Endothelial cell of hepatic sinusoid (primary cell): ENCODE data around the gene MME.

ENCODE experiments used
- in situ Hi-C: cut with HindIII; loops from 2 replicates; pipeline ENCODE4 v1.10.0; 2017; ENCODE audit warnings: low sequenced_read_pairs

The MME gene

DNA sequence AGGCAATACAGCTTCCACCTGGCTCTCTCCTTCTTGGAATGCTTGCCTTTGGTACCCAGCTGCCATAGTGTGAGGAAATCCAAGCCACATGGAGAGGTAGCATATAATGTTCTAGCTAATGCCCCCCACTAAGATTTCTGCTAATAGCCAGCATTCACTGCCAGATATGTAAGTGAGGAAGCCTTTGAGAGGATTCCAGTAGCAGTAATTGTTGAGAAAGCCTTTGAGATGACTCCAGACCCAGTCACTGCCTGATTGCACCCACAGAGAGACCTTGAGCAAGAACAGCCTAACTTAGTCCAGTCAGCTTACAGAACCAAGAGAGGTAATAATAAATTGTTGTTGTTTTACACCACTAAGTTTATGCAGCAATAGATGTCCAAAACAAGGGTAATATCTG, 150.3 kb downstream of the MME start:
- in situ Hi-C loops, result no loop called here

DNA sequence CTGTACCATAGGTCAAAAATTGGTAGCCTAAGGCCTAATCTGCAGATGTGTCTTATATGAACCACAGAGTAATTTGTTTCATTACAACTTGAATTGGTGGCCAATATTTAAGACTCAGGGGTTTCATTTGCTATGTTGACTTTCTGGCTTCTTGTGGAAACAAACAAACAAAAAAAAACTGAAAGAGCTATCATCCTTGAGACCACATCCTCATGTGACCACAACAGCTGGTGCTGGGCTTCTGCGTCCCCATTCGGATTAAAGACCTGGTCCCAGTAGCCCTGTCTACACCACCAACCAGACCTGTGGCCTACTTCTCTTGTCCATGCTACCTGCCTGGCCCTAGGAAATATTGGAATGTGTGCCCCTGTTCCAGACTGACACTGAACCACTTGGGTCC, 151.7 kb downstream of the MME start:
- in situ Hi-C loops, result no loop called here

DNA sequence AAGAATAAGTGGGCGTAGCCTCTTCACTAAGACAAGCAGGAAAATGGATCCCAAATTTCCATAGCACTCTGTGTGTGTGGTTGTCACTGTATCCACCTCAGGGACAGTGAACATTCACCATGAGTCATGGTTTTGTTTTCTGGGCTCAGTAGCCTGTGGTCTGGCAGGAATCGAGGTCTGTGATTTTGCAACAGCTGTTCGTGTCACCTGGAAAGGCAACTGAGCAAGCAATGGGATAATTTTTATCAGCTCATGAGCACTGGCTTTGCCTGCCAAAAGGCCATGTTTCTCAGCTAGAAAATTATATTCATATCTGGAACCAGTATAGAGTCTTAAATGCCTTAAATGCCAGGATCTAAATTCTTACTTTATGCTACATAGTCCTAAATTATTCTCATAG, 152.5 kb downstream of the MME start:
- in situ Hi-C loops, result no loop called here

DNA sequence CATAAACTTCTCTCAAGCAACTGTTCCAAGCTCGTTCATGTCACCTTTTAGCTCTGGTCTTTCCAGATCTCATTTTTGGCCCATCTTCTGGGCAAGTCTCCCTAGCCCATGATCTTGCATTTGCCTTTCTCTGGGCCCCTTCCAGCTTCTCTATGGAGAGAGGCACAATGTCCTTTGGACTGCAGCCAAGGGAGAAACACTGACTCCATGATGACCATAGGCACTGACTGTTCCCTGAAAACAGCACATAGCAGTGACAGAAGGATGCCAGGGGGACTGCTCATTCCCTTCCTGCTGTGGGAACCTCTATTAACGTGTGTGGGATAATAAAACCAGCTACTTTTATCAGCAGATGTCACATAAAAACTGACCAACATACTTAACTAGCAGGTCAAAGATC, 153.1 kb downstream of the MME start:
- in situ Hi-C loops, result no loop called here
